ENCODE results near the gene ABLIM1.

ABLIM1 gene

DNA sequence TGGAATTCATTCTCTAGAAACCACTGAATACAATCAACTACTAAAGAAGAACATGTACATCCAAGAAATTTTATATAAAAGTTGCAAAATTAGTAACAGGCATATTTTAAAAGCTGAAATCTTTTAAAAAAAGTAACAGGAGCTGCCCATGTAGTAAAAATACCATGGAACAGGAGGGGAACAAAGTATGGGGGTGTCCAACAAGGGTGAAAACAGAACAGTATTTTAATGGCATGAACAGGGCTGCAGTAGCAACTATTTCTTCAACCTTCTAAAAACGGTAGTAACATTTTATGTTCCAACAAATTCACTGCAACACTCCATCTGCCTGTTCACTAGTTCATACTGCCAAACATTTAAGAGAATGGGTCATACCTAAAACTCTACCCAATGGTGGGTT lies 77.0 kb downstream of the ABLIM1 start:
- no peak for DNase-seq (ENCODE audit: low spot score)

- DNase-seq (ENCODE audit: low spot score) = no peak
These were observed 80.9 kb downstream of the ABLIM1 start for GRCh38 chr10:114577133-114577532.

- no peak for DNase-seq (ENCODE audit: low spot score)
These were observed 81.4 kb downstream of the ABLIM1 start for GRCh38 chr10:114576716-114577115.

DNA sequence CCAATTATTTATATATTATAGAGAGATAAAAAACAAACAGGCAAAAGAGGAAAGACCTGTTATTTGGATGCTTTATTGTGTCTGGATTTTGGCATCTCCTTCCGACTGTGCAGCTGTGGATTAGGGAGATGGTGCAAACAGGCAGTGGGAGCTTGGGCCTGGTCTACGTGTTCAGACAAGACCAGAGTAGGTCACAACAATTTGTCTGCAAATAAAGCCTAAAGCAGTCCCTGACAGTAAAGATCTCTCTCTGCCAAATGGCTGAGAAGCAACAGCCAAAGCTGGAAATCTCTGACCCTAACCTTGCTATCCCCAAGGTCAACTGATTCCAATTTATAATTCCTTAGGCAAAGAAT lies 82.0 kb downstream of the ABLIM1 start:
- no peak for DNase-seq (ENCODE audit: low spot score)

GRCh38 chr10:114575417-114576131 lies 82.5 kb downstream of the ABLIM1 start:
- no peak for DNase-seq (ENCODE audit: low spot score)

DNA sequence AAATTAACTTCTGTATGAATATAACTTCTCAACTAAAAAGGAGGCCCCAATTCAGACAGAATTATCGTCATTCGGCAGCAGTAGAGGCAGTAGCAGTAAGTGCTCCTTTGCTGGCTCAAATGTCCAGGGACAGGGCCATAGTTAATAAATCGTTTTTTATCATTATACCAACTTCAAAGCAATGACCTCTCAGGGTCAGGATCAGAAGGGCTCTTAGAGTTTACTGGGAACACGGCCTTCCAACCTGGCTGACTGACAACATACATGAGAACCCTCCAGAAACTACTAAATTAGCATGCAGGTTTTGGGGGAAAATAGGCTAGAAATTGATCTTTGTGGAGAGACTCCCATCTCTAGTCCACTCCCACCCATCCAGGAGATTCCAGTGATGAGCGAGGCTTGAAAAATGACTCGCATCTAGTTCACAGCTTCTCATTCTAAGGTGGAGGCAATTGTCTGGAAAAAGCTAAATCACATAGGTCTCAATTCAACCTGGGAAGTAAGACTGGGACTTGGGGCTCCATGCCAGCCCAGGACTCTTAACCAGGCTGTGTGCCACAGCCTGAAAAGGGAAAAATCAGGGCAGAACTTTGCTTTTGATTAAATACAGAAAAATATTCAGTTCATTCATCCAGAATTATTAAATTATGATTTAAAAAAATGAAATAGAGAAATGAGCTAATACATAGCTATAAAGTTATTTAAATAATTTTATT lies 84.6 kb downstream of the ABLIM1 start:
- DNase-seq (ENCODE audit: low spot score) = no peak

DNA sequence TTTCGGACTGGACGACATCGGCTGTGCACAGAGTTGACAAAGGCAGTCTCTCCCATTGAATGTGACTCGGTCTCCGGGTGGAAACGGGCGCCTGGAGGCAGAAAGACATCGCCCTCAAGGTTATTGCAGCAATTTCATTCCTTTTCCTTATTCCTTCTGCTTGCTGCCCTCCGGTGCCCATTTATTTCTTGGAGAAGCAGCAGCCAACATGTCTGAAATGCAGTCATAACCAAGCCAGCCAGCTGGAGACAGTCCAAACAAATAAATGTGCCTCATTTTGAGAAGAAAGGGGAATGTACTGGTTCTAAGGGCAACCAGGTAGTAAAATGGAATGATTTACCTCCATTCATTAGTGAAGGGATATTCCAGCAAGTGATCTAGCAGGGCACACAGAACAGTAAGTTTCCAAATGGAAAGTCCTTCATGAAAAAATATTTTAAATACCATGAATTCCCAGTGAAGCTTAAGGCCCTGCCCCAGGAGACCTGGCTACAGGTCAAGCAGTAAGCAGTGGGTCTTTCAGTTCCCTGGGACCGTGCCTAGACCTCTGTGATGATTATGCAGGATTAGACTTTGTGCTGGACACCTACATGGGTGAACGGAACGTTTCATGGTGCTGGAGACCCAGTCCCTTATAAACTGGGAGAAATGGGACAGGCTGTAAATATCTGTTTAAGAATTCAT lies 86.6 kb downstream of the ABLIM1 start:
- DNase-seq (ENCODE audit: low spot score) = no peak

DNA sequence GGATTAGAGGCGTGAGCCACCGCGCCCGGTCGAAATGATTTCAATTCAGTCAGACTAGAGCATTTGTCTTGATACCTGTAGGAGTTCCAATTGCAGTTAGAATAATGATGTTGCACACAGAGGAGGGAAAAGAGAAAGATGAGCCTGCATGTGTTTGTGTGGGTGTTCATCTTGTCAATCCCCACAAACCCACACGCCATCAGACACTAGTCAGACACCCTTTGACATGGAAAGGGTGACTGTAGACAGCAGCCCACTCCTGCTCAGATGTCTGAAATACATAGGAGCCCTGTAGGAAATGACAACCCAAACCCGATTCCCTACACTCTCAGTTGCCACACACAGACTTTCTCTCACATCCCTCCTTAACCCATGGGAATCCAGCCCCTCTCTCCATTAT lies 92.0 kb downstream of the ABLIM1 start:
- DNase-seq (ENCODE audit: low spot score) = no peak

DNA sequence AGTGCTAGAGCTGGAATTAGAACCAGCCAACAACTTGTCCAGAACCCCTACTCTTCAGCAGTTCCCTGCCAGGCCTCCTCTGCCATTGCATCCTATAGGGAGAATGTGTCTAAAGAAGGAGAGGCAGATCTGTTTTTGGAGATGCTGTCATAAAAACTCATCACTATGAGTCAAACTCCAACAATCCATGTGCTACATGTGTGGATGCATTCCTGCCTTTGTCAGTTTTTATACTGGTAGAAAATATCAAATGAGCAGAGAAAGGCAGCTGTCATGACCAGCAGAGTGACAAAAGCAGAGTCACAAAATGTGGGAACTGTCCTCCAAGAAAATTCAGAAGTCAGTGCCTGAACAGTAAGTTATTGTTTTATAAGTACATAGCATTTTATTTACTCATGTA lies 93.0 kb downstream of the ABLIM1 start:
- DNase-seq (ENCODE audit: low spot score) = no peak

DNA sequence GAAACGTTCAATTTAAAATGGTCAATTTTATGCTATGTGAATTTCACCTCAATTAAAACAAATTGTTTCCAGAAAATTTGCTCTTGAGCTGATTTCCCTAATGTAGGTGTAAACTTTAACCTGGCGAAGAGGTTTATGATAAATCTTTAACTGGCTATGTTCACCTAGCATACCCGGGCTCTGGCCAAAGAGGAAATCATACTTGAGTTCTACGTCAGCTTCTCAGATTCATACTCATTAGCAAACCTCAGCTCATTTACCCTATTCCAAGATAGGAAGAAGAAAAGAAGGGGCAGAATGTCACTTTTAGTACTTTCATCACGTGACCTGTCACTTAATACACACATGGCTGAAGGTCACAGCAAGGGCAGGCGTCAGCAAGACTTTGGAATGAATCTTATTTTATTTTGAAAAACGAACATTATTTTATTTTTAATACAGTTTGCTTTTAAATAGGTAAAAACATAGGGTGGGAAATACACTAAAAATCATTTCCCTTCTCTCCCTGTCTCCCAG lies 97.0 kb downstream of the ABLIM1 start:
- no peak for DNase-seq (ENCODE audit: low spot score)

GRCh38 chr10:114560144-114560543 lies 97.9 kb downstream of the ABLIM1 start:
- no peak for DNase-seq (ENCODE audit: low spot score)

- no peak for DNase-seq (ENCODE audit: low spot score)
These were observed 98.4 kb downstream of the ABLIM1 start for GRCh38 chr10:114559636-114560035.

- no peak for DNase-seq (ENCODE audit: low spot score)
These were observed 100.2 kb downstream of the ABLIM1 start for GRCh38 chr10:114557854-114558253.

- DNase-seq (ENCODE audit: low spot score) = no peak
These were observed 101.6 kb downstream of the ABLIM1 start for GRCh38 chr10:114556236-114557122.

- no peak for DNase-seq (ENCODE audit: low spot score)
These were observed 104.6 kb downstream of the ABLIM1 start for GRCh38 chr10:114553436-114553835.

GRCh38 chr10:114552050-114552449 lies 106.0 kb downstream of the ABLIM1 start:
- no peak for DNase-seq (ENCODE audit: low spot score)

GRCh38 chr10:114551636-114551972 lies 106.5 kb downstream of the ABLIM1 start:
- DNase-seq (ENCODE audit: low spot score) = no peak

GRCh38 chr10:114550756-114551635 lies 107.1 kb downstream of the ABLIM1 start:
- peak; percentile 40 for DNase-seq (ENCODE audit: low spot score)

- DNase-seq (ENCODE audit: low spot score) = no peak
These were observed 109.4 kb downstream of the ABLIM1 start for GRCh38 chr10:114548662-114549061.

GRCh38 chr10:114547514-114547913 lies 110.6 kb downstream of the ABLIM1 start:
- DNase-seq (ENCODE audit: low spot score) = no peak

GRCh38 chr10:114547056-114547455 lies 111.0 kb downstream of the ABLIM1 start:
- DNase-seq (ENCODE audit: low spot score) = no peak
